Endothelial cell of umbilical vein (primary cell): ENCODE data around the gene TGFBI. TPM values are rescaled to one million over a fixed set of nuclear protein-coding genes. Genes with fewer than 3 reads are reported as not detected.

Source experiments
- BruUV-seq: library from RNA; stranded (reverse); fragments of 400-500 nt; replicated peaks from 2 replicates; lab custom pipeline; 2021; lab: Mats Ljungman, UMichigan
- CTCF ChIA-PET: fragments of 300-600, 350-600 bp; sonication (Branson Sonifier 250); formaldehyde crosslinking; loops from one replicate; lab custom pipeline; 2021; ENCODE audit warnings: antibody characterized with exemption, inconsistent platforms; lab: Charles Lee
- POLR2A ChIA-PET: fragments of 300-600, 350-600 bp; sonication (Branson Sonifier 250); formaldehyde crosslinking; loops from one replicate; lab custom pipeline; 2021; ENCODE audit warnings: antibody characterized with exemption, inconsistent platforms; lab: Charles Lee
- DNase-seq: peaks from one replicate; pipeline ENCODE4 v3.0.0-alpha.2; 2011; ENCODE audit warnings: low read depth, low spot score
- FAIRE-seq: peaks from 2 replicates; lab custom pipeline; 2011; peaks lifted over from hg19 to GRCh38; lab: Jason Lieb, UNC
- H2AFZ ChIP-seq: 2 replicates; pipeline ENCODE4 v1.6.0; 2012; ENCODE audit warnings: low read depth, low read length, control low read depth, inconsistent platforms
- H3K27ac ChIP-seq: 2 replicates; pipeline ENCODE4 v1.5.1; 2011; ENCODE audit warnings: low read depth, mild to moderate bottlenecking, control low read depth, low read length, moderate library complexity; ENCODE audit not compliant: insufficient read depth
- H3K27me3 ChIP-seq, 2 experiments: 2 replicates each; pipeline versions ENCODE4 v1.6.0 to v1.6.1; 2011; ENCODE audit warnings: low read length in 2 of 2, mixed read lengths in 1 of 2; ENCODE audit not compliant: control insufficient read depth in 2 of 2, insufficient read depth in 2 of 2
- H3K36me3 ChIP-seq, 2 experiments: 2 replicates in 1 of 2; 3 replicates in 1 of 2; pipeline ENCODE4 v1.5.1; 2011; ENCODE audit warnings: low read length in 2 of 2, mild to moderate bottlenecking in 1 of 2, moderate library complexity in 1 of 2; ENCODE audit not compliant: control insufficient read depth in 2 of 2, insufficient read depth in 2 of 2; ENCODE audit errors: extremely low read depth in 1 of 2
- H3K4me1 ChIP-seq: 3 replicates; pipeline ENCODE4 v1.5.1; 2011; ENCODE audit warnings: mild to moderate bottlenecking, low read length; ENCODE audit not compliant: control insufficient read depth, insufficient read depth; ENCODE audit errors: extremely low read depth
- H3K4me2 ChIP-seq: 2 replicates; pipeline ENCODE4 v1.6.1; 2011; ENCODE audit warnings: low read length, control low read depth, mixed read lengths; ENCODE audit not compliant: insufficient read depth
- H3K4me3 ChIP-seq, 3 experiments: fragments of 200-600 bp in 1 of 3; sonication (generic), shearing (Covaris generic) in 1 of 3; replicated peaks in 1 of 3; 2 replicates each; pipeline ENCODE4 v1.5.1; 2011 to 2016; ENCODE audit warnings: control low read depth in 3 of 3, low read length in 3 of 3, mild to moderate bottlenecking in 2 of 3, inconsistent platforms in 1 of 3, low read depth in 1 of 3, moderate library complexity in 1 of 3; ENCODE audit not compliant: insufficient read depth in 1 of 3
- H3K79me2 ChIP-seq: 2 replicates; pipeline ENCODE4 v1.6.0; 2012; ENCODE audit warnings: low read length, inconsistent platforms; ENCODE audit not compliant: control insufficient read depth, insufficient read depth
- H3K9ac ChIP-seq: replicated peaks from 2 replicates; pipeline ENCODE3; 2011; ENCODE audit warnings: low read length, control low read depth; ENCODE audit not compliant: insufficient read depth; ENCODE audit errors: extremely low read depth
- H3K9me1 ChIP-seq: replicated peaks from 3 replicates; pipeline ENCODE4 v1.6.0; 2011; ENCODE audit warnings: mild to moderate bottlenecking, low read length; ENCODE audit not compliant: control insufficient read depth, insufficient read depth; ENCODE audit errors: extremely low read depth
- H3K9me3 ChIP-seq: replicated peaks from 2 replicates; pipeline ENCODE4 v1.5.1; 2012; ENCODE audit warnings: low read length, inconsistent platforms; ENCODE audit not compliant: control insufficient read depth, insufficient read depth
- H4K20me1 ChIP-seq: replicated peaks from 2 replicates; pipeline ENCODE3; 2011; ENCODE audit warnings: mild to moderate bottlenecking, low read length; ENCODE audit not compliant: control insufficient read depth, insufficient read depth; ENCODE audit errors: extremely low read depth
- CTCF ChIP-seq, 2 donors: IDR thresholded peaks; 1 replicate in 1 of 2; 2 replicates in 1 of 2; pipeline ENCODE4 v1.5.1; 2011; ENCODE audit warnings: low read length in 2 of 2, mild to moderate bottlenecking in 2 of 2, moderate library complexity in 2 of 2, control low read depth in 1 of 2, inconsistent platforms in 1 of 2, low read depth in 1 of 2; ENCODE audit not compliant: insufficient read depth in 1 of 2; ENCODE audit errors: extremely low read depth in 1 of 2
- EZH2 ChIP-seq: IDR thresholded peaks from 2 replicates; pipeline ENCODE4 v1.6.1; 2012; ENCODE audit warnings: borderline replicate concordance, low read depth, mild to moderate bottlenecking, moderate library complexity, low read length, inconsistent platforms; ENCODE audit not compliant: severe bottlenecking
- JUN ChIP-seq: IDR thresholded peaks from 2 replicates; pipeline ENCODE4 v1.6.1; 2011; ENCODE audit warnings: borderline replicate concordance, low read depth; ENCODE audit not compliant: insufficient read length, insufficient read depth
- MYC ChIP-seq: IDR thresholded peaks from one replicate; pipeline ENCODE4 v1.6.1; 2011; ENCODE audit warnings: mild to moderate bottlenecking, low read depth, low read length
- POLR2AphosphoS5 ChIP-seq: IDR thresholded peaks from 2 replicates; pipeline ENCODE4 v1.6.1; 2012; ENCODE audit warnings: low read depth, mild to moderate bottlenecking, control low read depth, low read length, moderate library complexity; ENCODE audit not compliant: insufficient read depth
- dilution Hi-C: fragments of 300-500 bp; cut with MboI; formaldehyde crosslinking; loops from one replicate; pipeline ENCODE4 v1.15.0; 2019; ENCODE audit warnings: low sequenced_read_pairs; ENCODE audit not compliant: extremely low pct_ligation_motif_present
- intact Hi-C: fragments of 100-400 bp; cut with micrococcal nuclease; formaldehyde crosslinking; loops from one replicate; pipeline ENCODE4 v1.10.0; 2022
- polyA plus RNA-seq, 4 experiments: library from polyadenylated mRNA; depleted of rRNA in 3 of 4; stranded (reverse) in 3 of 4; unstranded in 1 of 4; fragments of >200 nt; gene quantifications; 2 replicates each; pipeline versions ENCODE4 v1.2.1 to v1.2.3, GENCODE V29; 2011 to 2012; ENCODE audit warnings: missing spikeins in 1 of 4
- total RNA-seq: library from RNA; stranded (reverse); gene quantifications from 2 replicates; pipeline ENCODE4 v1.2.3, GENCODE V29; 2021

Gene TGFBI
- total and polyA plus RNA-seq, 2 donors (not counting 3 experiments of a cell fraction or from before 2014, with no cell fraction given), result 6.5 to 18.9 TPM

GRCh38 chr5:136007271-136007670 lies 21.5 kb upstream of the TGFBI start:
- BruUV-seq, result no TSS peak
- ChIA-PET POLR2A (no interaction called here), CTCF (interaction anchor here (0.7 to 1.9 kb wide), 5 partner anchors 10 to 46 kb away, joined by 3 to 8 read pairs (median 3); no protein-coding TSS in a partner anchor)
- no peaks in the 10 kb centered on the region for H3K27me3 ChIP-seq
- no peaks in the 10 kb centered on the region for H3K79me2 ChIP-seq
- no peak overlapping the region for H3K4me3 ChIP-seq
- no peak overlapping the region for H3K27ac ChIP-seq
- DNase-seq, result no peak
- intact Hi-C loops, result no loop called here
- no peaks in the 10 kb centered on the region for H3K36me3 ChIP-seq
- H3K9me3 ChIP-seq, result no peaks in the 10 kb centered on the region
- no peaks in the 10 kb centered on the region for H3K9me1 ChIP-seq
- no peak overlapping the region for H3K9ac ChIP-seq
- TF ChIP-seq POLR2AphosphoS5 (no peak), JUN (no peak), MYC (no peak), CTCF (IDR thresholded peaks at IDR 0.05; ENCODE audit: extremely low read depth in 1 of 2, insufficient read depth in 1 of 2, low read depth in 1 of 2, low read length in 2 of 2) (no peak), EZH2 (no peak)
- H3K4me2 ChIP-seq, result no peak overlapping the region
- H4K20me1 ChIP-seq, result no peaks in the 10 kb centered on the region
- dilution Hi-C loops, result no loop called here
- H3K4me1 ChIP-seq, result peaks cover 16% of the 10 kb centered on the region
- H2AFZ ChIP-seq, result no peak overlapping the region
- FAIRE-seq, result no peak
